Omental fat pad (tissue), 4 donors: ENCODE measurements around the gene GPR108. TPM values are rescaled to one million over a fixed set of nuclear protein-coding genes. Genes with fewer than 3 reads are reported as not detected.

Source experiments
- ATAC-seq: fragments of 150-250 bp; one replicate; pipeline ENCODE4 v1.9.1; 2016; ENCODE audit warnings: mild to moderate bottlenecking, moderate library complexity; ENCODE audit not compliant: low FRiP score
- DNase-seq: peaks from one replicate; pipeline ENCODE4 v3.0.0-alpha.2; 2019; ENCODE audit warnings: low spot score
- total RNA-seq, 4 donors: library from RNA; depleted of rRNA; stranded (reverse); fragments of >200 nt; gene quantifications; one replicate each; pipeline ENCODE4 v1.1.0, GENCODE V29; 2016
- TF ChIP-seq, protein P1 (sequence below), 3 donors: fragments of 450-650 bp; IDR thresholded peaks; one replicate each; pipeline ENCODE4 v1.5.1; 2016 to 2017; ENCODE audit warnings: antibody characterized with exemption in 3 of 3, mild to moderate bottlenecking in 3 of 3, moderate library complexity in 2 of 3

The GPR108 gene
- total RNA-seq, 4 donors from 2014 or later, result 34.5 to 68.4 (median 62.0) TPM

DNA sequence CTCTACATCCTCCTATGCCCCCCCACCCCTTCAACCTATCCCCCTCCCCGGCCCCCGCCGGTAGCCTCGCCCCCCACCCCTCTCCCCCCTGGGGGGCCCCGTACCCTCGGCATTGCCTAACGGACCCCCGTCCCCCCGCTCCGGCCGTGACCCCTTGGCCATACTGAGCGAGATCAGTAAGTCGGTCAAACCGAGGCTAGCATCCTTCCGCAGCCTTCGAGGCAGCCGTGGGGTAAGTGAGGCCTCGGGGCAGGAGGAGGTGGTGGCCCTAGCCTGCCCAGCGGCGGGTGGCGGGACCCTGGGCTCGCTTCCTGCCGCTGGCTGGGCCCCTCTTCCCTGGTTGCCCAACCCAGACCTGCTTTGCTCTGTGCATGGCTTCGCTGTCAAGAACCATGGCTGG, 8.6 kb upstream of the GPR108 start:
- TF ChIP-seq, protein P1, sequence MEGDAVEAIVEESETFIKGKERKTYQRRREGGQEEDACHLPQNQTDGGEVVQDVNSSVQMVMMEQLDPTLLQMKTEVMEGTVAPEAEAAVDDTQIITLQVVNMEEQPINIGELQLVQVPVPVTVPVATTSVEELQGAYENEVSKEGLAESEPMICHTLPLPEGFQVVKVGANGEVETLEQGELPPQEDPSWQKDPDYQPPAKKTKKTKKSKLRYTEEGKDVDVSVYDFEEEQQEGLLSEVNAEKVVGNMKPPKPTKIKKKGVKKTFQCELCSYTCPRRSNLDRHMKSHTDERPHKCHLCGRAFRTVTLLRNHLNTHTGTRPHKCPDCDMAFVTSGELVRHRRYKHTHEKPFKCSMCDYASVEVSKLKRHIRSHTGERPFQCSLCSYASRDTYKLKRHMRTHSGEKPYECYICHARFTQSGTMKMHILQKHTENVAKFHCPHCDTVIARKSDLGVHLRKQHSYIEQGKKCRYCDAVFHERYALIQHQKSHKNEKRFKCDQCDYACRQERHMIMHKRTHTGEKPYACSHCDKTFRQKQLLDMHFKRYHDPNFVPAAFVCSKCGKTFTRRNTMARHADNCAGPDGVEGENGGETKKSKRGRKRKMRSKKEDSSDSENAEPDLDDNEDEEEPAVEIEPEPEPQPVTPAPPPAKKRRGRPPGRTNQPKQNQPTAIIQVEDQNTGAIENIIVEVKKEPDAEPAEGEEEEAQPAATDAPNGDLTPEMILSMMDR (IDR thresholded peaks at IDR 0.05), result no peak
- no peak for ATAC-seq
- DNase-seq, result no peak

GRCh38 chr19:6744381-6745301, 7.3 kb upstream of the GPR108 start:
- peak; percentile 46 for ATAC-seq
- DNase-seq, result no peak
- TF ChIP-seq, protein P1 (IDR thresholded peaks at IDR 0.05), result no peak

- ATAC-seq (no peak), DNase-seq (no peak)
- TF ChIP-seq, protein P1 (IDR thresholded peaks at IDR 0.05), result no peak
Observed at GRCh38 chr19:6743714-6744380, 6.5 kb upstream of the GPR108 start.

DNA sequence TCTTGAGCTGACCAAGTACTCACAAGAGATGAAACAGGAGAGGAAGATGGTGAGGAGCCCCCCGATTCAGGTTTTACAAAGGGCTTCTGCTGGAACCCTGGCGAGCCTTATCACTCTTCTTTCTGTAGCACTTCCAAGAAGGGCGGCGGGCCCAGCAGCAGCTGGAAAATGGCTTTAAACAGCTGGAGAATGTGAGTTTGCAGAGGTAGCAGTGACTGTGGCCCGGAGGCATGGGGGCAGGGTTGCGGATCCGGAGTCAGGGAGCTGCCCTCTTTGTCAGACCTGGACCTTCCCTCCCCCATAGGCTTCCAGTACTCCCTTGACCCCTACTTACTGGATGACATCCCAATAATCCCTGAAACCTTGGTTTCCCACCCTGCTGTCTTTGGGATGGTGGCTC, 5.7 kb upstream of the GPR108 start:
- ATAC-seq (no peak), DNase-seq (no peak)

DNA sequence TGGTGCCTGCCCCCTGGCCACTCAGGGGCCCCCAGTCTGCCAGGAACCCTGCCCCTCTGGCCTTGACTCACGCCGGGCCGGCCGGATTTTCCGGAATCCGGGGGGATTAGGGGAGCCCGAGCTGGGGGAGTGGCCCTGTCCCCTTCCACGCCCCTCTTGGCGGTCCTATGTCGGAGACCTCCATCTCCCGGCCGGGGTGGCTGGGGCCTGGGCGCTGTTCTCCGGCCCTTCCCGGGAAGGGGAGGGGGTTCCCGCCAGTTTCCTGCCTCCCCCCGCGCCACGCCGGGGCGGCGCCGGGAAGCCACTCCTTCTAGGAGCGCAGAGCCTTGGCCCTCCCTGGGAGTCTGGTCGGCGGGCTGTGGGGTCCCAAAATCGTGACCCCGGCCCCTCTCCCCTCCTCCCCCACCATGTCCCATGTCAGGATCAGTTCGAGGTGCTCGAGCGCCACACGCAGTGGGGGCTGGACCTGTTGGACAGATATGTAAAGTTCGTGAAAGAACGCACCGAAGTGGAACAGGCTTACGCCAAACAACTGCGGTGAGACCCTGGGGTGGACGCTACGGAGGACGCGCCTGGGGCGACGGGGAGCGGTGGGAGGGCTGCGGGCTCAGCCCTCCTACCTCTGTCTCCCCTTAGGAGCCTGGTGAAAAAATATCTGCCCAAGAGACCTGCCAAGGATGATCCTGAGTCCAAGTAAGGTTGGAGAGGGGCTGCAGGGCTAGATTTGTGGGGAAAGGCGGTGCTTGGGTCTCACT, 3.4 kb upstream of the GPR108 start:
- DNase-seq, result no peak
- TF ChIP-seq, protein P1 (IDR thresholded peaks at IDR 0.05), result no peak
- peak; percentile 12 for ATAC-seq

More for the DNA sequence above, 5.7 kb upstream of the GPR108 start:
- TF ChIP-seq, protein P1 (IDR thresholded peaks at IDR 0.05), result no peak

GRCh38 chr19:6739883-6740588, 2.7 kb upstream of the GPR108 start:
- TF ChIP-seq, protein P1 (IDR thresholded peaks at IDR 0.05), result no peak
- DNase-seq, result no peak
- peak; percentile 1 for ATAC-seq
